Measurements from ENCODE around the gene CBFA2T2.

The CBFA2T2 gene

DNA sequence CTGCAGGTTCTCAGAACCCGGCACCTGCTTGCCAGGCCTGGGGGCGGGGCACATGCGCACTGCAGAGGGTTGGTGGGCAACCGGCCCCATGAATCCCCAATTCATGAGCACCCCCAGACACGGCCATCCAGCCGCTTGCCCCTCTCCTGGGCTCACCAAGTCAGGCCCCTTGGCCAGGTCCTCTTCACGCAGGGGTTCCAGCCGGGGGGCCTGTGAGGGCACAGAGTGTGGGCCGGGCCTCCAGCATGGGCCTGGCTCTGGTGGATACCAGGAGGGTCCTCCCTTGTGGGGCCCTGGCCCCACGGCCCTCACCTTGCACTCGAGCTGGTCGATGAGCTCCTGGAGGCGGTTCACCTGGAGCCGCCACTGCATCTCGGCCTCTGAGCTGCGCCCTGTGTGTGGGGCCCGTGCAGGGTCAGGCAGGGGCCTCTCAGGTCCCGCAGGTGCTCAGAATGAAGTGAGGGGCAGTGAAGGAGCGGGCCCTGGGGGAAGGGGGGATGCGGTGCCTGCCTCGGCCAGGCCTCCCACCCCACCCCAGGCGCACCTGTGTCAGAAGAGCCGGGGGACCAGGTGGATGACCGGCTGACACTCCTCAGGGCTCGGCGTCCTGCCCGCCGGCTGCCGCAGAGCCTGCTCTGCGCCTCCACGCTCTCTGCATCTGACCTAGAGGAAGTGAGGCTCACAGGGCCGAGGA is 169.6 kb downstream of the CBFA2T2 start:
- TF ChIP-seq, protein P1, sequence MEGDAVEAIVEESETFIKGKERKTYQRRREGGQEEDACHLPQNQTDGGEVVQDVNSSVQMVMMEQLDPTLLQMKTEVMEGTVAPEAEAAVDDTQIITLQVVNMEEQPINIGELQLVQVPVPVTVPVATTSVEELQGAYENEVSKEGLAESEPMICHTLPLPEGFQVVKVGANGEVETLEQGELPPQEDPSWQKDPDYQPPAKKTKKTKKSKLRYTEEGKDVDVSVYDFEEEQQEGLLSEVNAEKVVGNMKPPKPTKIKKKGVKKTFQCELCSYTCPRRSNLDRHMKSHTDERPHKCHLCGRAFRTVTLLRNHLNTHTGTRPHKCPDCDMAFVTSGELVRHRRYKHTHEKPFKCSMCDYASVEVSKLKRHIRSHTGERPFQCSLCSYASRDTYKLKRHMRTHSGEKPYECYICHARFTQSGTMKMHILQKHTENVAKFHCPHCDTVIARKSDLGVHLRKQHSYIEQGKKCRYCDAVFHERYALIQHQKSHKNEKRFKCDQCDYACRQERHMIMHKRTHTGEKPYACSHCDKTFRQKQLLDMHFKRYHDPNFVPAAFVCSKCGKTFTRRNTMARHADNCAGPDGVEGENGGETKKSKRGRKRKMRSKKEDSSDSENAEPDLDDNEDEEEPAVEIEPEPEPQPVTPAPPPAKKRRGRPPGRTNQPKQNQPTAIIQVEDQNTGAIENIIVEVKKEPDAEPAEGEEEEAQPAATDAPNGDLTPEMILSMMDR (IDR thresholded peaks at IDR 0.05; ENCODE audit: low read depth, low read length), result no peak
- no peak overlapping the region for H3K4me3 ChIP-seq (ENCODE audit: low read depth, low read length)
- in situ Hi-C loops (cut with HindIII; ENCODE audit: low sequenced_read_pairs), result no loop called here
- DNase-seq (ENCODE audit: low read depth, low spot score), result no peak

DNA sequence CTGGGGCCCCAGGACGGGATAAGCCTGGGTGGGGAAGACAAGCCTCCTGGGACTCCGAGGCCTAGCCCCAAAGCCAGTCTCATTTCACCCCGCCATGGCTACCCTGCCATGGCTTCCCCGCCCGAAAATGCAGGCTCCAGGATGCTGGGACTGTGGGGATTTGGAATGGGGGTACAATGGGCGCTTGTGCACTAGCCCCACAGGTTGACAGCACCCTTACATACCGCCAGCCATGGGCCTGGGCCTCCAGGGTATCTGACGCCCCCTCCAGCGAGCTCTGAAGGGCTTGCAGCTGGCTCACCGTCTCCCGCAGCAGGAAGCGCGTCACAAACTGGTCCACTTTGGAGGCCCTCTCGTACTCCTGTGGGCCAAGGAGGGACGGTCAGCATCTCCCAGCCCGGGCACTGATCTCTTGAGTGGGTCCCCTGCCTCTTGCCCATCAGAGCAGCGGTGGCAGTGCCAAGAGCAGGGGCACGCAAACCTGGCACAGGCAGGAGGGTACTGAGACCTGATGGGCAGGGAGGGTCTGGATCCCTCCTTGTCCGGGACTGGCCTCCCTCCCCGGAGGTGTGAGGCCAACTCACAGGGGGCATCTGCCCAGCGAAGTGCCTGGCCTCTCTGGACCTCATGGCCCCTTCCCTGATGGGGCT is 170.3 kb downstream of the CBFA2T2 start:
- no peak overlapping the region for H3K4me3 ChIP-seq (ENCODE audit: low read depth, low read length)
- in situ Hi-C loops (cut with HindIII; ENCODE audit: low sequenced_read_pairs), result no loop called here
- DNase-seq (ENCODE audit: low read depth, low spot score), result no peak
- TF ChIP-seq, protein P1 (IDR thresholded peaks at IDR 0.05; ENCODE audit: low read depth, low read length), result no peak

DNA sequence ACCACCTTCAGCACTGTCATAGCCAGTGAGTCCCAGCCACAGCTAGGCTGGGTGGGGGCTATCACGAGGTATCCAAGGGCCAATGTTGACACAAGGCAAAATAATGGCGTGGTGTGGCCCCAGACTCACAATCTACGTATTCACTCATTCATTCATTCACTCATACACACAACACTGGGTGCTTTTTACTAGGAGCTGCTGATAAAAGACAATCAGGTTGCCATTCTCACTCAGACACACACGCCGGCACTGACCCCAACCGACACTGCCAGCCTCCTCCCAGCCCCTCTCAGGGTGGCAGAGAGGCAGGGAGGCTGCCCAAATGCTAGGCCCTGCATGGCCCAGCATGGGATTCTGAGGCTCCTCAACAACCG is 170.8 kb downstream of the CBFA2T2 start:
- TF ChIP-seq, protein P1 (IDR thresholded peaks at IDR 0.05; ENCODE audit: low read depth, low read length), result no peak
- no peak for DNase-seq (ENCODE audit: low read depth, low spot score)
- no peak overlapping the region for H3K4me3 ChIP-seq (ENCODE audit: low read depth, low read length)
- in situ Hi-C loops (cut with HindIII; ENCODE audit: low sequenced_read_pairs), result no loop called here

DNA sequence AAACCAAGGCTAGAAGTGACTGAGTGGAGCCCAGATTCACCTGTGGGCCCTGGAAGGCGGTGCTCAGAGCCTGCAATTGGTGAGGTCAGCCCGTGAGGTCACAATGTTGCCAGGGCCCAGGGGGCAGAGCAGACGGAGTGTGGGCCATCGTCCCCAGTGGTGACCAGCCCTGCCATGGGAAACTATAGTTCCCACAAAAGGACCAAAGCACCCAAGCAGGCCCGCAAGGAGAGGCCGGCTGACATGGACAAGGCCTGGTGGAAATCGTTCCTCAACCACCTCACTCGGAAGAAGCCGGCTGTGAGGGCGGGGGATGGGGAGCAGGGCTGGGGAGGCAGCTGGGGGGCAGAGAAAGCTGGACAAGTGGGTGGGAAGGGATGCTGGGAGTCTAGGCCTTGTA is 172.3 kb downstream of the CBFA2T2 start, which contains the start of gene C20orf144:
Gene C20orf144, plus strand, starts transcription at position 156 of the 400 bp plus-strand sequence. Its CDS starts 19 bp downstream, at position 175.
- in situ Hi-C loops (cut with HindIII; ENCODE audit: low sequenced_read_pairs), result no loop called here
- TF ChIP-seq, protein P1 (IDR thresholded peaks at IDR 0.05; ENCODE audit: low read depth, low read length), result no peak
- no peak for DNase-seq (ENCODE audit: low read depth, low spot score)
- H3K4me3 ChIP-seq (ENCODE audit: low read depth, low read length), result peak within 1 kb of the TSS; percentile 69

DNA sequence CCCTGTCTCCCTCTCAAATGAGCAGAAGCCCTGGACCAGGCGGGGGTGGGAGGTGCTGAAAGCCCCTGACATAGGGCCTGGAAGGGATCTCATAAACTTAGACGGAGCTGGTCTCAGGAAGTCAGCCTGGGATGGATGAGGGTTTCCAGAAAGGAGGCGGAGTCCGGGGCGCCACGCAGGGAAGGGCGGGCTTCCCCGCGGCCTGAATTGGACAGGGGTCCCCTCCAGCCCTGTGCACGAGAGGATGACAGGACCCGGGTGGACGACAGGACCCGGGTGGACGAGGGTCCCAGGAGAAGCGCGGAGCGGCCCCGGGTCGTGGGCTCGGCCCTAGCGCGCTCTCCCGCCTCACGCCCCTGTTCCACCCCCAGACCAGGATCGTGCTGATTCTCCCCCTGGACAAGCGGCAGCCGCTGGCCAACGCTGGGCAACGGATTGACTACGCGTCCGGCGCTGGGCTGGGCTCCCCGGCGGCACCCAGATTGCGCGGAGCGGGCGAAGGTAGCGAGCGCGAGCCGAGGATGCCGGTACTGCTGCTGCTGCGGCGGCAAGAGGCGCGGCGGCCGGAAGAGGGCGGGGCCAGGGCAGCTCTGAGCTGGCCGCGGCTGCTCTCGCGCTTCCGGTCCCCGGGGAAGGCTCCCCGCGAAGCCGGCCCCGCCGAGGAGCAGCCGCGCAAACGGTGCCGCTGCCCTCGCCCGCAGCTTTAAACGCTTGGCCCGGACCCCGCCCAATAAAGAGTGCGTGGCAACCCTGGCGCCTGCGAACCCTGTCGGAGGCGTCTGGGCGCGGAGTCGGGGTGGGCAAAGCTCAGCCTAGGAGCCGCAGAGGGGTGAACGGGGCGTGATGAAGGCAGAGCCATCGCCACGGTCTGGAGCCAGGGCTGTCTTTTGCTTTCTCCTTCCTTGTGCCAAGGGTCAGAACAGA is 173.5 kb downstream of the CBFA2T2 start:
- TF ChIP-seq, protein P1 (IDR thresholded peaks at IDR 0.05; ENCODE audit: low read depth, low read length), result no peak
- H3K4me3 ChIP-seq (ENCODE audit: low read depth, low read length), result peak overlapping the region; percentile 69
- in situ Hi-C loops (cut with HindIII; ENCODE audit: low sequenced_read_pairs), result no loop called here
- DNase-seq (ENCODE audit: low read depth, low spot score), result peak; percentile 66

DNA sequence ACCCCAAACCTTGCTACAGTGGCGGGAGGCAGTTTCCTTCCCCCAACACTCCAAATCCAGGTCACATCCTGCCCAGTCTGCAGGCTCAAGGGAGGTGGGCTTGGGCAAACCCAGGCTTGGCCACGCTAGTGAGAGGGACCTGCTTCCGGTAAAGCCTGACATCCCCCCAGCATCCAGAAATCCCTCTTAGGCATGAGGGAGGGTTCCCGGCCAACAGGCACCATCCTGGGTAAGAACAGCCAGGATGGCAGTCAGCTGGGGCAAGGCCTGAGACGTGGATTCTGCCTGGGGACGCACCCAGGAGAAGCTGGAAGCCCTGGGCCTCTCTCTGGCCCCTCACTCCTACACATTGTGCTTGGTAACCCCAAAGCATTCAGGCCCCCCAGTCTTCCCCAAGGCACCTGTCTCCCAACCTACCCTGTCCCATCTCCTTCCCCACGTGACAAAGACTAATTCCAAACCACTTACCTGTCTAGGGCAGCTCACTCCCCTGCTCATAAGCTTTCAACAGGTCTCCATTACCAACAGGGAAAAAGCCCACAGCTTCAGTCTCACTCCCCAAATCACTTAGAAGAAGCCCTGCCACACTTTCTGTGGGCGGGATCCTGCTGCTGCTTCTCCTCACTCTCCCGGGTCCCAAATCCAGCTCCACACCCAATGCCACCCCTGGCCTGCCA is 174.3 kb downstream of the CBFA2T2 start:
- in situ Hi-C loops (cut with HindIII; ENCODE audit: low sequenced_read_pairs), result no loop called here
- peak overlapping the region; percentile 69 for H3K4me3 ChIP-seq (ENCODE audit: low read depth, low read length)
- TF ChIP-seq, protein P1 (IDR thresholded peaks at IDR 0.05; ENCODE audit: low read depth, low read length), result no peak
- DNase-seq (ENCODE audit: low read depth, low spot score), result no peak
